Parathyroid adenoma (tissue), 2 donors: ENCODE results near the gene TENM3.
A peak's percentile ranks its signal among the peaks of the same experiment; 100 is the strongest.

Source experiments
- H2AFZ ChIP-seq: fragments of 300-600 bp; sonication (generic); one replicate; pipeline ENCODE4 v1.7.0; 2017; ENCODE audit warnings: antibody characterized with exemption, mild to moderate bottlenecking
- H3K27ac ChIP-seq: fragments of 300-600 bp; sonication (generic); one replicate; pipeline ENCODE4 v1.7.0; 2017
- H3K27me3 ChIP-seq: fragments of 300-600 bp; sonication (generic); one replicate; pipeline ENCODE4 v1.7.0; 2017; ENCODE audit warnings: low read length; ENCODE audit not compliant: control insufficient read depth, insufficient read depth
- H3K36me3 ChIP-seq: fragments of 300-600 bp; sonication (generic); one replicate; pipeline ENCODE4 v1.7.0; 2017; ENCODE audit warnings: low read length; ENCODE audit not compliant: control insufficient read depth, insufficient read depth
- H3K4me1 ChIP-seq: fragments of 300-600 bp; sonication (generic); one replicate; pipeline ENCODE4 v1.7.0; 2017; ENCODE audit warnings: control low read depth
- H3K4me2 ChIP-seq: fragments of 300-600 bp; sonication (generic); one replicate; pipeline ENCODE4 v1.7.0; 2017; ENCODE audit warnings: low read length
- H3K4me3 ChIP-seq: fragments of 300-600 bp; sonication (generic); one replicate; pipeline ENCODE4 v1.7.0; 2017; ENCODE audit warnings: low read depth, low read length
- H3K79me2 ChIP-seq: fragments of 300-600 bp; sonication (generic); one replicate; pipeline ENCODE4 v1.7.0; 2017; ENCODE audit warnings: control low read depth
- H3K9ac ChIP-seq: fragments of 300-600 bp; sonication (generic); one replicate; pipeline ENCODE4 v1.7.0; 2017; ENCODE audit warnings: mild to moderate bottlenecking
- H3K9me3 ChIP-seq: fragments of 300-600 bp; sonication (generic); one replicate; pipeline ENCODE4 v1.7.0; 2017; ENCODE audit warnings: low read length; ENCODE audit not compliant: control insufficient read depth
- TF ChIP-seq, protein P1 (sequence below): fragments of 300-600 bp; sonication (generic); IDR thresholded peaks from one replicate; pipeline ENCODE4 v1.7.0; 2017; ENCODE audit warnings: antibody characterized with exemption, mild to moderate bottlenecking
- donor health status: primary hyperparathyroidism.

TENM3 gene

DNA sequence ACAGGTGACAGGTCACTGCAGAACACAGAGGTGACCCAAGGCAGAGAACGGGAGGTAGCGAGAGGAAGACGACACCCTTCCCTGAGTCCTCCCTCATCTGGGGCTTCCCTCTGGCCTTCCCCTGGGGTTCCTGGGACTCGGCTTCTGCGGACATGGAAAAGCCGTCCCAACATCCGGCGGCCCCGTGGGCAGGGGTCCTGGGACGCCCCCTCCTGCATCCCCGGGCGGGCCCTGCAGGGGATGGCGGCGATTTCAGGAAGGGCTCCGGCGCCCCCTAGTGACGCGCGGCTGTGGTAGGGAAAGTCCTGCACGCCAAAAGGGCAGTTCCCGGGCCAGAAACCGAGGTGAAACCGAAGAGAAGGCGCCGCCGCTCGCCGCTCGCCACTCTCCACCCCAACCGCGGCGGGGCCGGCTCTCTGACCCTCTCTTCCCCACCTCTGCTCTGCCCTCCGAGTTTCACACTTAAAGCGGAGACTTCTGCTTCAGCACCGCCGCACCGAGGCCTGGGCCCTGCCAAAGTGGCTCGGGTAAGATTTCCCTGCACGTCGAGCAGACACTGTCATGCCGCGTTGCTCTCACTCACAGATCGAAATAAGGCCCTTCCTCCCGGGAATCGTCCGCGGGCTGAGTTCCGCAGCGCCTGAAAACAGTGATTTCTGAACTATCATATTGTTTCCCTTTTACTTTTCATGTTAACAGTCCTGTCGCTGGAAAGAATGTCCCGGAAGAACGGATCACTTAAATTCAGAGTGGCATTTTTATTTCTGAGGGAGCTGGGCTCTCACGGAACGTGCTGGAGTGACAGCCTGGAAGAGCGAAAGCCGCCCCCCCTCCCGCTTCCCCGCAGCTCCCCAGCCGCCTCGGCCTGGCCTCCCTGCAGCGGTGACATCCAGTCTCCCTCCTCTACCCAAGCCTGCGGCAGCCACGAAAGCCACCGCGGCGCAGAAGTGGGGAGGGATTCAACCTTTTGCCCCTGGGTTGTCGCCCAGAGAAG is 563.4 kb downstream of the TENM3 start:
- Histone ChIP-seq H2AFZ (peak overlapping the region; percentile 38), H3K27ac (no peak overlapping the region), H3K36me3 (no peaks in the 10 kb centered on the region), H3K9me3 (no peaks in the 10 kb centered on the region), H3K4me1 (no peaks in the 10 kb centered on the region), H3K79me2 (no peaks in the 10 kb centered on the region), H3K9ac (no peak overlapping the region), H3K4me3 (peak overlapping the region; percentile 56), H3K27me3 (no peaks in the 10 kb centered on the region), H3K4me2 (peak overlapping the region; percentile 65)
- TF ChIP-seq, protein P1, sequence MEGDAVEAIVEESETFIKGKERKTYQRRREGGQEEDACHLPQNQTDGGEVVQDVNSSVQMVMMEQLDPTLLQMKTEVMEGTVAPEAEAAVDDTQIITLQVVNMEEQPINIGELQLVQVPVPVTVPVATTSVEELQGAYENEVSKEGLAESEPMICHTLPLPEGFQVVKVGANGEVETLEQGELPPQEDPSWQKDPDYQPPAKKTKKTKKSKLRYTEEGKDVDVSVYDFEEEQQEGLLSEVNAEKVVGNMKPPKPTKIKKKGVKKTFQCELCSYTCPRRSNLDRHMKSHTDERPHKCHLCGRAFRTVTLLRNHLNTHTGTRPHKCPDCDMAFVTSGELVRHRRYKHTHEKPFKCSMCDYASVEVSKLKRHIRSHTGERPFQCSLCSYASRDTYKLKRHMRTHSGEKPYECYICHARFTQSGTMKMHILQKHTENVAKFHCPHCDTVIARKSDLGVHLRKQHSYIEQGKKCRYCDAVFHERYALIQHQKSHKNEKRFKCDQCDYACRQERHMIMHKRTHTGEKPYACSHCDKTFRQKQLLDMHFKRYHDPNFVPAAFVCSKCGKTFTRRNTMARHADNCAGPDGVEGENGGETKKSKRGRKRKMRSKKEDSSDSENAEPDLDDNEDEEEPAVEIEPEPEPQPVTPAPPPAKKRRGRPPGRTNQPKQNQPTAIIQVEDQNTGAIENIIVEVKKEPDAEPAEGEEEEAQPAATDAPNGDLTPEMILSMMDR, result peak; percentile 11

DNA sequence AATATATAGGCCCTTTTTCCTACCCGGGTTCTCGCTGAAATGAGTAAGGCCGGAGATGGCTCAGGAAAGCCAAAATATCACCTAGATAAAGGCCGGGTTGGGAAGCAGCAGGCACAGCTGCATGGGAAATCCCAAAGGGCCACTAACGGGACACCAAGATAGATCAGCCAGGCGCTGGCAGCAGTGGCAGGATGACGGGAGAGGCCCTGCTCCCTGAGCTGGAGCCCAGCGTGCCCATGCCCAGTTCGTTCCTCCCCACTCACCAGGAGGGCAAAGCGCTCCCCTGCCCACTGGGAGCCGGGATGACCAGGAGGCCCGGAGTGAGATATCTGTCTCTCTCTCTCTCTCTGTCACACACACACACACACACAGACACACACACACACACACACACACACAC is 564.1 kb downstream of the TENM3 start:
- H3K27ac ChIP-seq, result no peak overlapping the region
- TF ChIP-seq, protein P1, result no peak
- no peak overlapping the region for H3K9ac ChIP-seq
- no peaks in the 10 kb centered on the region for H3K36me3 ChIP-seq
- no peaks in the 10 kb centered on the region for H3K79me2 ChIP-seq
- no peaks in the 10 kb centered on the region for H3K4me1 ChIP-seq
- no peaks in the 10 kb centered on the region for H3K9me3 ChIP-seq
- no peak overlapping the region for H3K4me2 ChIP-seq
- peak overlapping the region; percentile 56 for H3K4me3 ChIP-seq
- H3K27me3 ChIP-seq, result no peaks in the 10 kb centered on the region
- H2AFZ ChIP-seq, result no peak overlapping the region

DNA sequence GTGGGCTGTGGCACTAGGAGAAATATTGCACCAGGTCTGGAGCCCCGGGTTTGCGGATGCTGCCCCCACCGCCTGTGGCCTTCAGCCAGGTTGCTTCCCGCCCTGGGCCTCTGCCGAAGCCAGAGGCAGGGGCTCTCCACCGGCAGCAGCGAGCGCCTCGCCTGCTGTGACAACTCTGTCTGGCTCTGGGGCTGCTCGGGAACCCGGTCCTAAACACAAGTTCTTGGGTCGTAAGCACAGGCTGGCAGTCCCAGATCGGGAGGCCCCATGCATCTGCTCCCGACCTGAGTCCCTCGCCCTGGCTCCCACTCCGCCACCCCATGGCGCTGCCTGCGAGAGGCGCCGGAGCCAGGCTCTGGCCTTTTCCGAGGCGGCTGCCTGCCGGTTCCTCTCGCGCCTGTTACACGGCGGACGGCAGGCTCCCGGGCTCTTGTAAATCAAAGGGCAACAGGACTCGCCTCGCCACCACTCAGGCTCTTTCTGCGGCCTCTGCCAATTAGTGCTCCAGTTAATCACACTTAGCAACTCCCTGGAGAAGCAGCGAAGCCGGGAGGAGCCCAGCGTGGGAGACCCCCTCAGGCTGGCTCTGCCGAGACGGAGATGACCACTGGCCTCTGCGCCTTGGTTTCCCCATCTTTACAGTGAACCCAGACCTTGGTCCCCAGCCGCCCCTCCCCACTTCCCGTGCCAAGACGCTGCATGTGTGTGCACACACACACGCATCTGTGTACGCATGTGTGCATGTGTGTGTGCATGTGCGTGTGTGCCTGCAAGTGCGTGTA is 564.8 kb downstream of the TENM3 start:
- no peaks in the 10 kb centered on the region for H3K9me3 ChIP-seq
- H3K4me3 ChIP-seq, result no peak overlapping the region
- no peaks in the 10 kb centered on the region for H3K79me2 ChIP-seq
- no peak overlapping the region for H2AFZ ChIP-seq
- TF ChIP-seq, protein P1, result no peak
- H3K9ac ChIP-seq, result no peak overlapping the region
- H3K27me3 ChIP-seq, result no peaks in the 10 kb centered on the region
- no peaks in the 10 kb centered on the region for H3K4me1 ChIP-seq
- no peaks in the 10 kb centered on the region for H3K36me3 ChIP-seq
- no peak overlapping the region for H3K4me2 ChIP-seq
- H3K27ac ChIP-seq, result no peak overlapping the region

DNA sequence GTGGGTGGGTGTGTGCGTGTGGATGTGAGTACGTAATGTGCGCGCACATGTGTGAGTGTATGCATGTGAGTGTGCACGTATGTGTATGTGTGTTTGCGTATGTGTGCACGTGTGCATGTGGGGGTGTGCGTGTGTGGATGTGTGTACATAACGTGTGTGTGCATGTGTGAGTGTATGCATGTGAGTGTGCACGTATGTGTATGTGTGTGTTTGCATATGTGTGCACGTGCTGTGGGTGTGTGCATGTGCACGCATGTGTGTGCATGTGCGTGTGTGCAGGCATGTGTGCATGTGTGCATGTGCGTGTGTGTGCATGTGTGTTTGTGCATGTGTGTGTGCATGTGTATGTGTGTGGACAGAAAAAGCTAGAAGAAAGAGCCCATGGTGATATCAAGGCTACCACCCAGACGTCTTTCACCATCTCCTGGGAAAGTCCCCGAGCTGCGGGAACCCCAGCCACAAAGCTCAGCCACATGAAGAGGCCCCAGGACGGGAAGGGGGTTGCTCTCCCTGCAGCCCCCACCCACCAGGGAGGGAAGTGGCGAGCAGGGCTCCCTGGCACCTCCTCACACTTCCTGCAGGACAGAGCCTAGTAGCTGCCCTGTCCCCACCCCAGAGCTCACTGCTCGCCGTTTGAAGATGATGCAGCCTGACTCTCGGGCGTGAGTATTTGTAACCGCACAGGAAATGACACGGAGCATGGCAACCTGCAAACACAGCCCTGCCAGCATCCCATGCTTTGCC is 565.6 kb downstream of the TENM3 start:
- Histone ChIP-seq H3K27ac (no peak overlapping the region), H3K27me3 (no peaks in the 10 kb centered on the region), H3K4me1 (no peaks in the 10 kb centered on the region), H3K9me3 (no peaks in the 10 kb centered on the region), H3K9ac (no peak overlapping the region), H3K4me2 (no peak overlapping the region), H2AFZ (no peak overlapping the region), H3K79me2 (no peaks in the 10 kb centered on the region), H3K36me3 (no peaks in the 10 kb centered on the region), H3K4me3 (no peak overlapping the region)
- TF ChIP-seq, protein P1, result no peak
